Activated T-helper 2 cell treated with anti-CD3 and anti-CD28 coated beads, Interferon-gamma antibody, Interleukin-2, Interleukin-4, amounts not matched to agents 10 μg/mL and 5 μg/mL and 100 μg/mL, durations not matched to agents 14 hours and 24 hours and 36 hours (primary cell): ENCODE results near the gene SLC35F3. TPM values are rescaled to one million over a fixed set of nuclear protein-coding genes. Genes with fewer than 3 reads are reported as not detected.

Experiments used
- DNase-seq: peaks from one replicate; pipeline ENCODE4 v3.0.0; 2021; ENCODE audit warnings: low spot score
- H3K27ac Mint-ChIP-seq: one replicate; pipeline ENCODE4 v1.8.0; 2021; ENCODE audit warnings: mixed read lengths
- H3K27me3 Mint-ChIP-seq: one replicate; pipeline ENCODE4 v1.8.0; 2021; ENCODE audit warnings: low read depth, mixed read lengths
- H3K36me3 Mint-ChIP-seq: one replicate; pipeline ENCODE4 v1.8.0; 2021; ENCODE audit warnings: low read depth, mixed read lengths
- H3K4me1 Mint-ChIP-seq: one replicate; pipeline ENCODE4 v1.8.0; 2021; ENCODE audit warnings: low read depth, mixed read lengths
- H3K4me3 Mint-ChIP-seq: one replicate; pipeline ENCODE4 v1.8.0; 2021; ENCODE audit warnings: low read depth, mild to moderate bottlenecking, moderate library complexity, mixed read lengths
- H3K9me3 Mint-ChIP-seq: one replicate; pipeline ENCODE4 v1.8.0; 2021; ENCODE audit warnings: mixed read lengths
- intact Hi-C: fragments of 100-400 bp; cut with micrococcal nuclease; formaldehyde crosslinking; loops from one replicate; pipeline ENCODE4 v1.15.1; 2023
- total RNA-seq: library from RNA; stranded (reverse); gene quantifications from 2 replicates; pipeline ENCODE4 v1.2.3, GENCODE V29; 2022

Gene SLC35F3
- total RNA-seq, 1 donor from 2014 or later, result 2.5 TPM

DNA sequence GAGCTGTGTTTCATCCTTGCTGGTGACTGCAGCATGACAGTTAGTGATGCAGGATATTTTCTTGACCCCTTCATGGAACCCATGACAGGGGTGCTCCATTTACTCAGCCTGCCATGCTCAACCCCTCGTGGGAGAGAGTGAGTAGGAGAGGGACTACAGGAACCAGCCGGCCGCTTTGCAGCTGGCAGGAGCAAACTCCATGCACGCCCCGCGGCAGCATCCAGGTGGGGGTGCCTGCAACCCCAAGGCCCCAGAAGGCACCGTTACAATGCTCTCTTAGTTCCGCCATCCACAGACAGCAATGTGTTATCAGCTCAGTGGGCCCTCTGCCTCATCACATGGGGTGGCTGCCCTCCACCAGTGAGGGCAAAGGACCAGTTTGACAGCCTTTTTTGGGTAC is 135.1 kb downstream of the SLC35F3 start:
- no peaks in the 10 kb centered on the region for H3K4me1 Mint-ChIP-seq

GRCh38 chr1:234040446-234041317 is 136.2 kb downstream of the SLC35F3 start:
- DNase-seq, result no peak
- no peaks in the 10 kb centered on the region for H3K27me3 Mint-ChIP-seq

More for the DNA sequence above, 135.1 kb downstream of the SLC35F3 start:
- Mint-ChIP-seq H3K4me3 (no peak overlapping the region), H3K36me3 (no peaks in the 10 kb centered on the region), H3K9me3 (no peaks in the 10 kb centered on the region), H3K27me3 (no peaks in the 10 kb centered on the region), H3K27ac (no peak overlapping the region)
- no peak for DNase-seq
- intact Hi-C loops, result no loop called here

DNA sequence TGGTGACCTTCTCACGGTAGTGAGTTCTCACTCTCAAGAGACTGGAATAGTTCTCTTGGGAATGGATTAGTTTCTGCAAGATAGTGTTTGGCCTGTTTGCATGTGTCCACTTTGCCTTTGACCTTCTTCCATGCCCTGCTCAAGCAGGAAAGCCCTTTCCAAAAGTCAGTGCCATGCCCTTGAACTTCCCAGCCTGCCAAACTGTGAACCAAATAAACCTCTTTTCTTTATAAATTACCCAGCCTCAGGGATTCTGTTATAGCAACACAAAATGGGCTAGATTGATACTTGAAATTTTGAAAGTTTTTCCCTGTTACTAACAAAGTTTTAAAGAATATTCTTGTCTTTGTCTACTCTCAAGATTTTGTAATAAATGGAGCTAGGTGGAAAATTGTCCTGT is 139.6 kb downstream of the SLC35F3 start:
- no peak overlapping the region for H3K4me3 Mint-ChIP-seq
- H3K27ac Mint-ChIP-seq, result no peak overlapping the region
- H3K36me3 Mint-ChIP-seq, result no peaks in the 10 kb centered on the region
- no peak for DNase-seq
- intact Hi-C loops, result no loop called here
- no peaks in the 10 kb centered on the region for H3K4me1 Mint-ChIP-seq
- H3K27me3 Mint-ChIP-seq, result peaks cover 2% of the 10 kb centered on the region
- no peaks in the 10 kb centered on the region for H3K9me3 Mint-ChIP-seq

More at GRCh38 chr1:234040446-234041317, 136.2 kb downstream of the SLC35F3 start:
- H3K4me1 Mint-ChIP-seq, result no peaks in the 10 kb centered on the region
- intact Hi-C loops, result no loop called here
- H3K36me3 Mint-ChIP-seq, result no peaks in the 10 kb centered on the region
- no peaks in the 10 kb centered on the region for H3K9me3 Mint-ChIP-seq
- H3K4me3 Mint-ChIP-seq, result no peak overlapping the region
- H3K27ac Mint-ChIP-seq, result no peak overlapping the region

DNA sequence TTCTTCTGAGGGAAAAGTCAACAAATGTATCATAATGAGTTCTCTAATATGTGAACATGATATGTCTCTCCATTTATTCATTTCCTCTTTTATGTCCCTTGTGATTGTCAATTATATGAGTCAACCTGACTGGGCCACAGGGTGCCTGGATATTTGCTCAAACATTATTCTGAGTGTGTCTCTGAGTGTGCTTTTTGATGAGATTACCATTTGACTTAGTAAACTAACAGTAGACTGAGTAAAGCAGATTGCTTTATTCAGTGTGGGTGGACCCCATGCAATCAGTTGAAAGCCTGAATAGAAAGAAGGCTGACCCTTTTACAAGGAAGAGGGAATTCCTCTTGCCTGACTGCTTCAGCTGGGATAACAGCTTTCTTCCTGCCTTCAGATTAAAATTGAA is 142.6 kb downstream of the SLC35F3 start:
- Mint-ChIP-seq H3K27ac (no peak overlapping the region), H3K4me3 (no peak overlapping the region), H3K9me3 (no peaks in the 10 kb centered on the region)

DNA sequence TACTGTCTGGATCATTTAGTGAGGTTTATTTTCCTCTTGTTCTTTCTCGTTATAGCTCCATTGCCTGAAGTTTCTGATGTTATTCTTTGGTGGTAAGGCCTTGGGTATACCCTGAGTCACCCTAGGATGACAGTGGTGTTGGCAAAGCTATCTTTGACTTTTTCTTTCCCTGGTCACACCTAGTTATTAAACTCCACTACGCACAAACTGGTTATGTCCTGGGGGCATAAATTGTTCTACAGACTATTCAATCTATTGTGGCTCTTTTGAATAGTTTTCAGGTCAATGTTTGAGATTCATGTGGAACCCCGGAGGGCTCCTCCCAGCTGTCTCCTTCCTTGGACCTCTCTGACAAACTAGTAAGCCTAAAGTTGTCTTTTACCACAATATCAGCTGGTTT is 157.7 kb downstream of the SLC35F3 start:
- intact Hi-C loops, result no loop called here

More for the DNA sequence above, 142.6 kb downstream of the SLC35F3 start:
- no peak for DNase-seq
- H3K36me3 Mint-ChIP-seq, result no peaks in the 10 kb centered on the region
- no peaks in the 10 kb centered on the region for H3K4me1 Mint-ChIP-seq
- H3K27me3 Mint-ChIP-seq, result peaks cover 3% of the 10 kb centered on the region
- intact Hi-C loops, result no loop called here

DNA sequence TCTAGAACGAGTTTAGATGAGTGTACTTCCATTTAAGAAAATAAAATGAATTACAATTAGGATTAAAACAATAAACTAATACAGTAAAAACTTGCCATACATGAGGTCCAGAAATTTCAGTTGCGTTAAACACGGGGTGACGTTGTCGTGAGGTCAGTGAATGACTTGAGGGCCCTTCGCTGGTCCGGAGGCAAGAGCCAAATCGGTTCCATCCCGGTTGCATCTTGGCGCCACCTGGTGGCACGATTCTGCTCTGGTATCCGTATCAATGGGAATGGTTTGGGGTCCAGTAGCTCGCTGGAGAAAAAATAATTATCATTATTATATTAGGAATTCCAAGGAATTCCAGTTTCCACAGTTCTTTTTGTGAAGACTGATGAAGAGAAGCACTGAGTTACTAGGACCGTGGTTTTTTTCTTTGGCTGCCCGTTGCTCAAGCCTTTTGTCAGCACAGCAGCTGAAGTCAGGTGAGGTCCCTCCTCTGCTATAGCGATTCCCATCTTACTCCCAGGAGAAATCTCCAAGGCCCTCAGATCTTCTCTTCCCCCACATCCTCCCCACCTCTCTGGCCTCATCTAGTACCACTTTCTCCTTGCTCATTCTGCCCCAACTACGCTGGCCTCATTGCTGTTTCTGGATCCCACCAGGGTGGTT is 161.4 kb downstream of the SLC35F3 start:
- H3K27ac Mint-ChIP-seq, result no peak overlapping the region
- H3K4me3 Mint-ChIP-seq, result no peak overlapping the region
- H3K27me3 Mint-ChIP-seq, result no peaks in the 10 kb centered on the region
- intact Hi-C loops, result loop anchor here (1.0 to 5.0 kb wide), 3 partner anchors 625 to 764 kb away; no protein-coding TSS in a partner anchor
- no peaks in the 10 kb centered on the region for H3K9me3 Mint-ChIP-seq
- peak; percentile 33 for DNase-seq
- H3K36me3 Mint-ChIP-seq, result no peaks in the 10 kb centered on the region
- no peaks in the 10 kb centered on the region for H3K4me1 Mint-ChIP-seq

More for the DNA sequence above, 157.7 kb downstream of the SLC35F3 start:
- Mint-ChIP-seq H3K4me3 (no peak overlapping the region), H3K27ac (no peak overlapping the region), H3K36me3 (no peaks in the 10 kb centered on the region), H3K4me1 (no peaks in the 10 kb centered on the region), H3K27me3 (no peaks in the 10 kb centered on the region), H3K9me3 (no peaks in the 10 kb centered on the region)
- no peak for DNase-seq

GRCh38 chr1:234067581-234068337 is 163.3 kb downstream of the SLC35F3 start:
- Mint-ChIP-seq H3K4me1 (no peaks in the 10 kb centered on the region), H3K9me3 (no peaks in the 10 kb centered on the region), H3K27me3 (no peaks in the 10 kb centered on the region), H3K36me3 (no peaks in the 10 kb centered on the region), H3K27ac (no peak overlapping the region), H3K4me3 (no peak overlapping the region)
- intact Hi-C loops, result loop anchor here (2.0 to 5.0 kb wide), 2 partner anchors 673 to 765 kb away; no protein-coding TSS in a partner anchor
- DNase-seq, result no peak

- intact Hi-C loops, result loop anchor here (5.0 kb wide), 1 partner anchor 767 kb away; no protein-coding TSS in a partner anchor
- Mint-ChIP-seq H3K27me3 (peaks cover 5% of the 10 kb centered on the region), H3K4me3 (no peak overlapping the region), H3K36me3 (no peaks in the 10 kb centered on the region), H3K4me1 (no peaks in the 10 kb centered on the region), H3K9me3 (no peaks in the 10 kb centered on the region), H3K27ac (no peak overlapping the region)
- DNase-seq, result no peak
Measured at GRCh38 chr1:234069760-234070159, 165.3 kb downstream of the SLC35F3 start.

DNA sequence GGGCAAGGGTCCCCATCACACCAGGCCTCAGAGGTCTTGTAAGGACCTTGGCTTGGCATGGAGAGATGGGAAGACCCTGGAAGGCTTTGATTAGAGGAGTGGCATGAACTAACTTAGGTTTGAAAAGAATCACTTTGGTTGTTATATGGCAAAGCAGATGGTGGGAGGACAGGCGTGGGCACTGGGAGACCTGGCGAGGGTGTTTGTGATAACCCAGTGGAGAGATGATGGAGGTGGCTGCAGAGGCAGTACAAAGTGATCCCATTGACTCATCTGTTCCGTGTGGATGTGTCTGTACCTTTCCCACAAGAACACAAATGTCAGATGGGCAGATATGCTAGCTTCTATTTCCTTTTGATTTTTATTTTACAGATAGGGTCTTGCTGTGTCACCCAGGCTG is 168.3 kb downstream of the SLC35F3 start:
- no peak overlapping the region for H3K4me3 Mint-ChIP-seq
- H3K36me3 Mint-ChIP-seq, result no peaks in the 10 kb centered on the region
- no peaks in the 10 kb centered on the region for H3K4me1 Mint-ChIP-seq
- DNase-seq, result no peak
- intact Hi-C loops, result no loop called here
- peaks cover 5% of the 10 kb centered on the region for H3K27me3 Mint-ChIP-seq
- H3K9me3 Mint-ChIP-seq, result no peaks in the 10 kb centered on the region
- no peak overlapping the region for H3K27ac Mint-ChIP-seq

DNA sequence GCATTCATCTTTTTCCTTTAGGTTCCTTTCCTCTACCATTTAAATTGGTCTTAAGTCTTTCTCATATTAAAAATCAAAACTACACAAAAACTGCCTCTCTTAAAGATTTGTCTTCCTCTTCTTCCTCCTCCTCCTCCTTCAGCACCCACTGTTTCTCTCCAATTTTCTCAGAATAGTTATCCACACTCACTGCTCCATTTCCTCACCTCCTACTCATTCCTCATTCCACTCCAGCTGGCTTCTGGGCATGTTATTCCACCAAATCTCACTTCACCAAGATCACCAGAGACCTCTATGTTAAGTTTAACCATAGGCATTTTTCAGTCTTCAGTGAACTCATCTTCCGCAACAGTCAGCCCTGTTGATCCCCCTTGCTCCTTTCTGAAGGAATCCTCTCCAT is 173.7 kb downstream of the SLC35F3 start:
- Mint-ChIP-seq H3K9me3 (no peaks in the 10 kb centered on the region), H3K36me3 (no peaks in the 10 kb centered on the region), H3K27me3 (peaks cover 11% of the 10 kb centered on the region), H3K27ac (no peak overlapping the region), H3K4me3 (no peak overlapping the region), H3K4me1 (no peaks in the 10 kb centered on the region)
- no peak for DNase-seq
- intact Hi-C loops, result no loop called here

GRCh38 chr1:234079896-234080295 is 175.4 kb downstream of the SLC35F3 start:
- H3K27me3 Mint-ChIP-seq, result peaks cover 6% of the 10 kb centered on the region
- no peaks in the 10 kb centered on the region for H3K9me3 Mint-ChIP-seq
- H3K36me3 Mint-ChIP-seq, result no peaks in the 10 kb centered on the region
- intact Hi-C loops, result no loop called here
- H3K4me1 Mint-ChIP-seq, result no peaks in the 10 kb centered on the region
- DNase-seq, result no peak
- no peak overlapping the region for H3K4me3 Mint-ChIP-seq
- no peak overlapping the region for H3K27ac Mint-ChIP-seq

- Mint-ChIP-seq H3K4me3 (no peak overlapping the region), H3K9me3 (no peaks in the 10 kb centered on the region), H3K4me1 (no peaks in the 10 kb centered on the region), H3K36me3 (no peaks in the 10 kb centered on the region), H3K27me3 (peaks cover 11% of the 10 kb centered on the region), H3K27ac (no peak overlapping the region)
- DNase-seq, result no peak
- intact Hi-C loops, result no loop called here
Measured at GRCh38 chr1:234083460-234083859, 179.0 kb downstream of the SLC35F3 start.
